GM18873 (cell line): Measurements from ENCODE around the gene PLEKHB1.

Source experiments
- ATAC-seq: cut with Tn5 transposase; IDR thresholded peaks from one replicate; pipeline ENCODE4 v1.9.1; 2021; ENCODE audit warnings: mild to moderate bottlenecking, moderate library complexity, moderate number of reproducible peaks; ENCODE audit not compliant: unreplicated experiment, low FRiP score

PLEKHB1 gene, protein sequence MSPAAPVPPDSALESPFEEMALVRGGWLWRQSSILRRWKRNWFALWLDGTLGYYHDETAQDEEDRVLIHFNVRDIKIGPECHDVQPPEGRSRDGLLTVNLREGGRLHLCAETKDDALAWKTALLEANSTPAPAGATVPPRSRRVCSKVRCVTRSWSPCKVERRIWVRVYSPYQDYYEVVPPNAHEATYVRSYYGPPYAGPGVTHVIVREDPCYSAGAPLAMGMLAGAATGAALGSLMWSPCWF

GRCh38 chr11:73645972-73646631, at the start of gene PLEKHB1:
TSS of gene PLEKHB1 (plus strand) at chr11:73646581. CDS start at chr11:73646609, 28 bp downstream.
- no peak for ATAC-seq

- no peak for ATAC-seq
Measured at GRCh38 chr11:73597336-73597955, 48.9 kb upstream of the PLEKHB1 start.

- peak; percentile 79 for ATAC-seq
Measured at GRCh38 chr11:73597956-73598718, 48.2 kb upstream of the PLEKHB1 start, which contains the start of gene FAM168A. TSS of gene FAM168A (minus strand) at chr11:73598112. CDS start at chr11:73468474, 129,638 bp downstream.

GRCh38 chr11:73598719-73599379, 47.5 kb upstream of the PLEKHB1 start:
- ATAC-seq = peak; percentile 16

- ATAC-seq = no peak
Measured at GRCh38 chr11:73612601-73613140, 33.7 kb upstream of the PLEKHB1 start.

DNA sequence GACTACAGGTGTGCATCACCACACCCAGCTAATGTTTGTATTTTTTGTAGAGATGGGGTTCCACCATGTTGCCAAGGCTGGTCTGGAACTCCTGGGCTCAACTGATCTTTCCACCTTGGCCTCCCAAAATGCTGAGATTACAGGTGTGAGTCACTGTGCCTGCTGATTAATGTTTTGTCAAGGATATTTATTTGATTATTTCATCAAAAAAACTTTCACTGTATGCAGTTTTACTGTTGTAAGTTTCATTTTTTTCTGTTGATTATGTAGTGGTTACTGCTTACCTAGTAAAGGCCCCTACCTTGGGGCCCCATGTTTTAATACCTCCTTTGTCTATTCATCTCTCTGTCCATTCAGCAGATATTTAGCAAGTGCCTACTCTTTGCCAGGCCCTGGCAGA, 31.8 kb upstream of the PLEKHB1 start:
- no peak for ATAC-seq

DNA sequence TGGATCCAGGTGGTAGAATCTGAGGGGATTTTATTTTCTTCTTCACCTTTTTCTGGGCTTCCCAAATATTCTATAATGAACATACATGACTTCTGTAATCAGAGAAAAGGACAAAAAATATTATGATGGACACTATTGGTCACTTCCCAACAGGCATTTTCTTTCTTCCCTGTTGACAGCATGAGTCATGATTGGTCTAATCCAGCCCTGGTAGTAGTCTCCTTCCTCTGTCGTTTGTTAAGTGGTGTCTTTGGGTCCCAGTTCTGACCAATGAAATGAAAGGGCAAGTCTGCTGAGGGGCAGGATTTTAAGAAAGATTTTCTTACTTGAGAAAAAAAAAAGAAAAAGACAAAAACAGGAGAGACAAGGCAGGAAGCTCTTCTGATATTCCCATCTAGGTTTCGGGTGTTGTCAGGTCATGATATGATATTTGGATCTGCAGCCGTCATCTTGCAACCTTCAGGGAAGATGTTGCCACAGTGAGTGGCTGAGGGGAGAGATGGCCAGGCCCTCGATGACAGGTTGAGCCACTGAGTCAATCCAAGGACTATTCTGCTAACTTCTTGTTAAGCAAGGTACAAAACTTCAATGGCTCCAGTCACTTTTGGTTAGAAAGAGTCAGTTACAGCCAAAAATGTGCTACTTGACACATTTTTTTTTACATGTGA, 23.3 kb upstream of the PLEKHB1 start:
- no peak for ATAC-seq

GRCh38 chr11:73623686-73624085, 22.7 kb upstream of the PLEKHB1 start:
- no peak for ATAC-seq

DNA sequence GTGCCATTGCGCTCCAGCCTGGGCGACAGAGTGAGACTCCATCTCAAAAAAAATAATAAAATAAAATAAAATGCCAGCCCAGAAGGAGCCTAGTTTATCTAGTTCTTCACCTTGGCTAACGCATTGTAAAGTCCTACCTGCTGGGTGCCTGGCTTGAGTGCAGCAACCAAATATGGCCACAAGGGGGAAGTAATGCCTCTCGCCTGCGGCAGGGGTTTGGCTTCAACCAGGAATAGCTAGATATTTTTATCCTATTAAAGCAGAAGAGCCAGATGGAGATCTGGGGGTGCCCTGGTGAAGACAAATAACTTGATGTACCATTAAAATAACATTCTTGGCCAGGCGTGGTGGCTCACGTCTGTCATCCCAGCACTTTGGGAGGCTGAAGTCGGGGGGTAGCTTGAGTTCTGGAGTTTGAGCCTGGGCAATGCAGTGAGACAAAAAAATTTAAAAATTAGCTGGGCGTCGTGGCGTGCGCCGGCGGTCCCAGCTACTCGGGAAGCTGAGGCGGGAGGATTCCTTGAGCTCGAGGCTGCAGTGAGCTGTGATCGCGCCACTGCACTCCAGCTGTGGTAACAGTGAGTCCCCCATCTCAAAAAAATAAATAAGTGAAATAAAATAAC, 20.6 kb upstream of the PLEKHB1 start:
- ATAC-seq = no peak

DNA sequence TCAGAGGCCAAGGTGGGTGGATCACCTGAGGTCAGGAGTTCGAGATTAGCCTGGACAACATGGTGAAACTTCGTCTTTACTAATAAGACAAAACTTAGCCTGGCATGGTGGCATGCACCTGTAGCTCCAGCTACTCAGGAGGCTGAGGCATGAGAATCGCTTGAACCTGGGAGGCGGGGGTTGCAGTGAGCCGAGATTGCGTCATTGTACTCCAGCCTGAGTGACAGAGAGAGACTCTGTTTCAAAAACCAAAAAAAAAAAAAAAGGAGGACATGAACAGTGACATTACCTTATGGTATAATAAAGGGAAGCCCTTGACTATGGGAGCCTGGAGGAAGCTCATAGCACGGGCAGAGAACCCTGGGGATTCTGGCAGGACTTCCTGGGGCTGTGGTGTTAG, 16.5 kb upstream of the PLEKHB1 start:
- no peak for ATAC-seq

- no peak for ATAC-seq
Measured at GRCh38 chr11:73632996-73633395, 13.4 kb upstream of the PLEKHB1 start.

- no peak for ATAC-seq
Measured at GRCh38 chr11:73633999-73634398, 12.4 kb upstream of the PLEKHB1 start.

- no peak for ATAC-seq
Measured at GRCh38 chr11:73635721-73636120, 10.7 kb upstream of the PLEKHB1 start.

- no peak for ATAC-seq
Measured at GRCh38 chr11:73636249-73636648, 10.1 kb upstream of the PLEKHB1 start.

- ATAC-seq = no peak
Measured at GRCh38 chr11:73637012-73637411, 9.4 kb upstream of the PLEKHB1 start.

DNA sequence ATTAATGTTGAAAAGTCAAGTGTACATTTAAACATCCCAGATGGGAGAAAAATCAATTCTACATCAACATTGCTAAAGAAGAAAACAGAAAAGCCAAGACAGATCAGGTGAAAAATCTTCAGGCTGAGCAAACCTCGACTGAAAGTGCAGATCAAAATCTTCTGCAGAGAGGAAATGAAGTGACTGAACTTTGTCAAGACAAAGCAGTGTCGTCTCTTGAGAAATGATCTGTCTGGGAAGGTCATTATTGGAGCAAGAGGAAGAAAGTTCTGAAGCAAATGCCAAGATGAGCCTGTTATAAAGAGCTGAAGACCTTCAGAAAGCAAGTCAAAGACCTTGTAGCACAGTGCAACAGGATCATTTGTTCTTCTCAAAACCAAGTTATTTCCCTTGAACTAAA, 5.8 kb upstream of the PLEKHB1 start:
- no peak for ATAC-seq

- no peak for ATAC-seq
Measured at GRCh38 chr11:73641668-73642067, 4.7 kb upstream of the PLEKHB1 start.

DNA sequence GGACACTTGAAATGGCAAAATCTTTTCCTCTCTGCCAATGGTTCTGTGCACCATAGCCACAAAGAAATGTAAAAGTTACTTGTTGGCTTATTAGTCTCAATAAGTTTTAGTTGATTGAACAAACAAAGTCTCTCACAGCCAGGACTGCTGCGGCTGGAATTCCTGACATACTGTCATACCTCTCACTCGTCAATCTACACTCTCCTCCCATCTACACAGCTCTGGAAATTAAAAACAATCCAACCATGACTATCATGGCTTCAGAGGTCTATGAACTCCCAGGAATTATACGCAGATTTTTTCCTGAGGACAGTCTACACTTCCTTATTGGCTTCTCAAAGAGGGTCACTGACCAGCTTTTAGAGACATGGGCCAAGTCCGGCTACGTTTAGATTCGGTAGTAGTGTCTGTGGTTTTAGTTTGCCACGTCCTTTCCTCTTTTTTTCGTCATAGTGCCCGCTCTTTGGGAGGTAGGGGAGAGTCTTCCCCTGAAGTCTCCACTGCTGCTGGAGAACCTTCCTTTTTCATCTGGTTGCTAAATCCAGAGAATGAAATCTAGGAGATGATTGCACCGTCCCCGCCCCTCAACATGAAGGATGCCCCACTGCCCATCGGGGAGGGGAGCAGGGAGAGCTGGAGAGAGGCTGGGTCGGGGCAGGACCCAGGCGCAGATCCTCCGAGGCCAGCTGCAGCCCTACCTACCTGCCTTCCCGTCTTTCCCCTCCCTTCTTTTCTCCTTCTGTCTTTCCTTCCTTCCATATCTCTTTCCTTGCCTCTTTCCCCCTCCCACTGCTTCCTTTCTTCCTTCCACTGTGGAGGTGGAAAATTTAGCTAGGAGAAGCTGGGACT, 1.0 kb upstream of the PLEKHB1 start:
- ATAC-seq = no peak
